Measurements from ENCODE around the gene ID3. TPM values are rescaled to one million over a fixed set of nuclear protein-coding genes. Genes with fewer than 3 reads are reported as not detected.
A peak's percentile ranks its signal among the peaks of the same experiment; 100 is the strongest.

Gene ID3
- polyA plus RNA-seq, 3 donors = 1.1 to 31.1 (median 2.5) TPM

GRCh38 chr1:23591460-23592208, 32.3 kb upstream of the ID3 start:
- Histone ChIP-seq H3K36me3 (replicated peaks in 1 of 2; ENCODE audit: control insufficient read depth in 1 of 2, insufficient read depth in 2 of 2, low read length in 2 of 2) (no peaks in the 10 kb centered on the region), H3K27me3 (ENCODE audit: control insufficient read depth in 2 of 2, insufficient read depth in 2 of 2, low read length in 2 of 2) (no peaks in the 10 kb centered on the region), H3K9me3 (replicated peaks in 1 of 2; ENCODE audit: control insufficient read depth in 1 of 2, insufficient read depth in 1 of 2, low read length in 2 of 2) (no peaks in the 10 kb centered on the region), H3K27ac (ENCODE audit: low read depth in 1 of 2, low read length in 2 of 2) (no peak overlapping the region), H3K9ac (ENCODE audit: insufficient read depth, low read length, poor library complexity, severe bottlenecking) (no peak overlapping the region), H3K4me1 (ENCODE audit: control insufficient read depth in 1 of 2, insufficient read depth in 2 of 2, low read length in 2 of 2) (no peaks in the 10 kb centered on the region), H3K4me2 (replicated peaks; ENCODE audit: extremely low read depth, low read length, poor library complexity, severe bottlenecking) (no peak overlapping the region), H4K20me1 (ENCODE audit: insufficient read depth, low read length) (no peaks in the 10 kb centered on the region), H3K79me2 (ENCODE audit: insufficient read depth, low read length) (no peaks in the 10 kb centered on the region), H3K4me3 (replicated peaks in 1 of 3; ENCODE audit: low read depth in 2 of 3, low read length in 3 of 3) (no peak overlapping the region), H2AFZ (ENCODE audit: insufficient read depth, low read depth, low read length, poor library complexity, severe bottlenecking) (no peak overlapping the region)
- Mint-ChIP-seq H3K36me3 (no peaks in the 10 kb centered on the region), H3K4me1 (peaks cover 16% of the 10 kb centered on the region), H3K4me3 (no peak overlapping the region), H3K27me3 (ENCODE audit: low read depth in 3 of 3) (peaks cover 8 to 24% (median 11%) of the 10 kb centered on the region in 3 donors), H3K9me3 (no peaks in the 10 kb centered on the region), H3K27ac (peak overlapping the region in 2 of 7 donors; percentile 34 to 72)
- WGBS (ENCODE audit: insufficient coverage) = 53% methylated on average over 8 of the region's 15 CpGs
- DNase-seq = no peak
- intact Hi-C loops (cut with micrococcal nuclease) = loop anchor here in 1 of 2 donors (5.0 kb wide), 1 partner anchor 34 kb away; the partner anchor contains the start of gene ID3
- no peak for TF ChIP-seq CTCF (IDR thresholded peaks at IDR 0.05)

GRCh38 chr1:23590058-23590783, 30.9 kb upstream of the ID3 start:
- H3K36me3 Mint-ChIP-seq = no peaks in the 10 kb centered on the region
- H3K4me1 Mint-ChIP-seq = peaks cover 26% of the 10 kb centered on the region
- Histone ChIP-seq H3K9me3 (replicated peaks in 1 of 2; ENCODE audit: control insufficient read depth in 1 of 2, insufficient read depth in 1 of 2, low read length in 2 of 2) (no peaks in the 10 kb centered on the region), H4K20me1 (ENCODE audit: insufficient read depth, low read length) (no peaks in the 10 kb centered on the region), H3K27me3 (ENCODE audit: control insufficient read depth in 2 of 2, insufficient read depth in 2 of 2, low read length in 2 of 2) (no peaks in the 10 kb centered on the region), H3K36me3 (replicated peaks in 1 of 2; ENCODE audit: control insufficient read depth in 1 of 2, insufficient read depth in 2 of 2, low read length in 2 of 2) (no peaks in the 10 kb centered on the region), H2AFZ (ENCODE audit: insufficient read depth, low read depth, low read length, poor library complexity, severe bottlenecking) (no peak overlapping the region), H3K27ac (ENCODE audit: low read depth in 1 of 2, low read length in 2 of 2) (no peak overlapping the region), H3K4me3 (replicated peaks in 1 of 3; ENCODE audit: low read depth in 2 of 3, low read length in 3 of 3) (no peak overlapping the region), H3K4me1 (ENCODE audit: control insufficient read depth in 1 of 2, insufficient read depth in 2 of 2, low read length in 2 of 2) (peaks cover 8 to 12% of the 10 kb centered on the region in 2 donors), H3K79me2 (ENCODE audit: insufficient read depth, low read length) (no peaks in the 10 kb centered on the region), H3K9ac (ENCODE audit: insufficient read depth, low read length, poor library complexity, severe bottlenecking) (no peak overlapping the region), H3K4me2 (replicated peaks; ENCODE audit: extremely low read depth, low read length, poor library complexity, severe bottlenecking) (no peak overlapping the region)
- intact Hi-C loops (cut with micrococcal nuclease) = loop anchor here in 1 of 2 donors (5.0 kb wide), 1 partner anchor 33 kb away; the partner anchor contains the start of gene ID3
- peaks cover 8 to 19% (median 11%) of the 10 kb centered on the region in 3 donors for H3K27me3 Mint-ChIP-seq (ENCODE audit: low read depth in 3 of 3)
- H3K4me3 Mint-ChIP-seq = no peak overlapping the region
- 44% methylated on average over 1 of the region's 4 CpGs for WGBS (ENCODE audit: insufficient coverage)
- peak in 2 of 3 donors; percentile 11 to 49 for DNase-seq
- H3K9me3 Mint-ChIP-seq = no peaks in the 10 kb centered on the region
- TF ChIP-seq CTCF (IDR thresholded peaks at IDR 0.05) = no peak
- peak overlapping the region in 3 of 7 donors; percentile 34 to 55 (median 43) for H3K27ac Mint-ChIP-seq

Measured in CD14-positive monocyte (primary cell).